CD4-positive, alpha-beta T cell (primary cell): Measurements from ENCODE around the gene KCNJ15. TPM values are rescaled to one million over a fixed set of nuclear protein-coding genes. Genes with fewer than 3 reads are reported as not detected.
A peak's percentile ranks its signal among the peaks of the same experiment; 100 is the strongest.

Source experiments
- ATAC-seq: fragments of 200-7000 bp; cut with Tn5 transposase; one replicate; pipeline ENCODE4 v1.10.0; 2022; ENCODE audit warnings: mild to moderate bottlenecking; ENCODE audit not compliant: poor library complexity
- CTCF ChIA-PET: fragments of 350-600 bp; sonication (Branson Sonifier 250); formaldehyde crosslinking; loops from one replicate; lab custom pipeline; 2021; ENCODE audit warnings: antibody characterized with exemption, inconsistent platforms; lab: Charles Lee
- POLR2A ChIA-PET: fragments of 350-600 bp; sonication (Branson Sonifier 250); formaldehyde crosslinking; loops from one replicate; lab custom pipeline; 2021; ENCODE audit warnings: antibody characterized with exemption, inconsistent platforms; lab: Charles Lee
- DNase-seq, 14 experiments: peaks; one replicate each; pipeline ENCODE4 v3.0.0-alpha.2; 2013 to 2020; ENCODE audit warnings: mixed read lengths in 2 of 14
- H3K27ac ChIP-seq, 2 donors: one replicate each; pipeline versions ENCODE4 v1.5.1 to v1.7.0; 2013; ENCODE audit warnings: low read length in 2 of 2, low read depth in 1 of 2, mild to moderate bottlenecking in 1 of 2
- H3K27me3 ChIP-seq, 2 experiments: 1 replicate in 1 of 2; 2 replicates in 1 of 2; pipeline versions ENCODE4 v1.6.1 to v1.7.0; 2013; ENCODE audit warnings: low read length in 2 of 2, control low read depth in 1 of 2, mild to moderate bottlenecking in 1 of 2, moderate library complexity in 1 of 2; ENCODE audit not compliant: insufficient read depth in 2 of 2, control insufficient read depth in 1 of 2
- H3K36me3 ChIP-seq: one replicate; pipeline ENCODE4 v1.6.1; 2013; ENCODE audit warnings: low read length, control low read depth; ENCODE audit not compliant: insufficient read depth
- H3K4me1 ChIP-seq: one replicate; pipeline ENCODE4 v1.6.1; 2013; ENCODE audit warnings: low read length, control low read depth; ENCODE audit not compliant: insufficient read depth
- H3K4me3 ChIP-seq: one replicate; pipeline ENCODE4 v1.5.1; 2013; ENCODE audit warnings: mild to moderate bottlenecking, low read length, moderate library complexity
- H3K9me3 ChIP-seq, 2 experiments: 1 replicate in 1 of 2; 2 replicates in 1 of 2; pipeline versions ENCODE4 v1.6.1 to v1.7.0; 2013; ENCODE audit warnings: low read length in 2 of 2, mild to moderate bottlenecking in 2 of 2, control low read depth in 1 of 2, moderate library complexity in 1 of 2; ENCODE audit not compliant: control insufficient read depth in 1 of 2, insufficient read depth in 1 of 2
- H3K27ac Mint-ChIP-seq: one replicate; pipeline ENCODE4 v1.8.0; 2020; ENCODE audit warnings: mixed read lengths
- H3K27me3 Mint-ChIP-seq: one replicate; pipeline ENCODE4 v1.8.0; 2021; ENCODE audit warnings: mixed read lengths
- H3K36me3 Mint-ChIP-seq: one replicate; pipeline ENCODE4 v1.8.0; 2021; ENCODE audit warnings: low read depth, mixed read lengths
- H3K4me1 Mint-ChIP-seq: one replicate; pipeline ENCODE4 v1.8.0; 2021; ENCODE audit warnings: low read depth, mixed read lengths
- H3K4me3 Mint-ChIP-seq: one replicate; pipeline ENCODE4 v1.8.0; 2020; ENCODE audit warnings: mild to moderate bottlenecking, mixed read lengths
- H3K9me3 Mint-ChIP-seq: one replicate; pipeline ENCODE4 v1.8.0; 2020; ENCODE audit warnings: mixed read lengths
- intact Hi-C, 2 experiments: fragments of 100-400 bp; cut with DNase I in 1 of 2; cut with micrococcal nuclease in 1 of 2; formaldehyde crosslinking; loops; one replicate each; pipeline versions ENCODE4 v1.15.1 to v1.9.0; 2023 to 2025; cut with DNase I, micrococcal nuclease
- total RNA-seq, 174 experiments: library from RNA in 2 of 174; stranded (reverse) in 2 of 174; gene quantifications; one replicate each; pipeline ENCODE4 v1.2.3 and lab custom pipeline; 2021 to 2026
- TF ChIP-seq, protein P1 (sequence below): fragments of 200-600 bp; IDR thresholded peaks from one replicate; pipeline ENCODE4 v1.8.0; 2022; ENCODE audit warnings: antibody characterized with exemption, mild to moderate bottlenecking

KCNJ15 gene
- total RNA-seq, 2 experiments from 2014 or later = 0.19 TPM; not detected in 1

DNA sequence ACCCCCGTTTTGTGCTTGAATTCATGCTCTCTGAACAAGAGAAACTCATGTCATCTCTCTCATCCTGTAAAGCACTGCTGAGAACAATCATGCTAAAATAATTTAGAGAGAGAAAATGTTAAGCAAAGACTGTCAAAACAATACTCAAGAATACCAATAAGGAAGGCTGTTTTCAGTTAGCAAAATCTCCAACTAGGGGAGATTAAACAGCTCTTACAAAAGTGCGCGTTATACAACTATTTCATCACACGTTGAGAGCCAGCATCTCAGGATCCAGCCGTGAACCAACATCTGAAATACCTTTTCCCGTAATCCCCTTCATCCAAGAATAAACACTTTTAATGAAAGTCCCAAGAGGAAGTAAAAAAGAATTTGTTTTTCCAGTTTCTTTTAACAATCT lies 44.1 kb upstream of the KCNJ15 start:
- intact Hi-C loops = loop anchor here in 1 of 2 experiments (5.0 kb wide), 1 partner anchor 50 kb away; no protein-coding TSS in a partner anchor
- Mint-ChIP-seq H3K27ac (no peak overlapping the region), H3K27me3 (peaks cover 33% of the 10 kb centered on the region), H3K4me3 (no peak overlapping the region), H3K36me3 (no peaks in the 10 kb centered on the region), H3K4me1 (peaks cover 6% of the 10 kb centered on the region), H3K9me3 (no peaks in the 10 kb centered on the region)
- Histone ChIP-seq H3K4me1 (peaks cover 2% of the 10 kb centered on the region), H3K27ac (no peak overlapping the region), H3K4me3 (no peak overlapping the region), H3K9me3 (no peaks in the 10 kb centered on the region), H3K27me3 (peaks cover 3% of the 10 kb centered on the region in 2 experiments), H3K36me3 (no peaks in the 10 kb centered on the region)
- ATAC-seq (no peak), DNase-seq (no peak)
- CTCF ChIA-PET = no interaction called here
- TF ChIP-seq, protein P1, sequence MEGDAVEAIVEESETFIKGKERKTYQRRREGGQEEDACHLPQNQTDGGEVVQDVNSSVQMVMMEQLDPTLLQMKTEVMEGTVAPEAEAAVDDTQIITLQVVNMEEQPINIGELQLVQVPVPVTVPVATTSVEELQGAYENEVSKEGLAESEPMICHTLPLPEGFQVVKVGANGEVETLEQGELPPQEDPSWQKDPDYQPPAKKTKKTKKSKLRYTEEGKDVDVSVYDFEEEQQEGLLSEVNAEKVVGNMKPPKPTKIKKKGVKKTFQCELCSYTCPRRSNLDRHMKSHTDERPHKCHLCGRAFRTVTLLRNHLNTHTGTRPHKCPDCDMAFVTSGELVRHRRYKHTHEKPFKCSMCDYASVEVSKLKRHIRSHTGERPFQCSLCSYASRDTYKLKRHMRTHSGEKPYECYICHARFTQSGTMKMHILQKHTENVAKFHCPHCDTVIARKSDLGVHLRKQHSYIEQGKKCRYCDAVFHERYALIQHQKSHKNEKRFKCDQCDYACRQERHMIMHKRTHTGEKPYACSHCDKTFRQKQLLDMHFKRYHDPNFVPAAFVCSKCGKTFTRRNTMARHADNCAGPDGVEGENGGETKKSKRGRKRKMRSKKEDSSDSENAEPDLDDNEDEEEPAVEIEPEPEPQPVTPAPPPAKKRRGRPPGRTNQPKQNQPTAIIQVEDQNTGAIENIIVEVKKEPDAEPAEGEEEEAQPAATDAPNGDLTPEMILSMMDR = no peak
- POLR2A ChIA-PET = no interaction called here

DNA sequence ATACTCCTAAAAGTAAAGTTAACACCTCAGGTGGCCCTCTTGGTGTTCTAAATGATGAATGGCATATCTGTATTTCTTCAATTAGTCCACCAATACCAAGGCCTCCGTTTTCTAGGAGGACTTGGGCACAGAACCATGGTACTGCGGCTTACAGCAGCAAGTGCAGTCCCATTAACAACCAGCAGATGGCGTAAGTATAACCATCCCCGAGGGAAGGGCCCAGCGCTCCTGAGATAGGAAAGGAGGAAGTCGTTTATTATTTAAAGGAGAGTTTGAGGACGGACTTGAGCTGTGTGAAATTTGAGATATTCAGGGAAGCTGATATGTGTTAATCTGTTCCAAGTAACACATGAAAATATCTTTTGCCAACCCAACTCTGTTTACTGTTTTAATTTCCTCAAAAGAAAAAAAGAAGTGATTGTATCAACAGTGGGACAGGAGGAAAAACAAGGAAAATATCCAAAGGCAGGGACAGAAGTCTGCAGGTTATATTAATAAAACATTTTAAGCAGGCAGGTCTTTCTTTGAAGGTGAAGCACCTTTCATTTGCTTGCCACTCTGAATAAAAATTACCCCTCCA lies 37.7 kb upstream of the KCNJ15 start:
- no peak overlapping the region for H3K27ac Mint-ChIP-seq
- peaks cover 5% of the 10 kb centered on the region for H3K36me3 Mint-ChIP-seq

DNA sequence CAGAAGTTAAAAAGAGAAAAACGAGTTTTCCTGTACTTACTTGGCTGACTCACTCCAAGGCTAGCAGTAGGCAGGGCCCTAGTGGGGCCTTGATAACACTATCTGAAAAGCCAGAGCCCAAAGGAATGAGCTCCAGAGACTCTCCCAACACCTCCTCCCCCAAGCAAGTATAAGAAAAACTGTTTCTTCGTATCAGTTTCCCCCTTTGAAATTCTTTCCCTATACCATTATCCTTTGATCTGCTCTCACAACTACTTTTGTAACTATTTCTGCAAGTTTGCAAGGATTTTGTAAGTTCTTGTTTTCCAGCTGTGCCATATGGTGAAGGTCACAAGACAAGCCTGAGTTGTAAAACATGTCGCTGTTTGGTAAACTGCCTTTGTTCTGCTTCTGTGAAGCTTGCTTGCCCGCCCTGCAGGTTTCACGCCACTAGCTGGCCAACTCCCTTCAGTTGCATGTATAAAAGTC lies 36.5 kb upstream of the KCNJ15 start:
- H3K4me1 Mint-ChIP-seq = no peaks in the 10 kb centered on the region
- H3K4me3 Mint-ChIP-seq = no peak overlapping the region

More for the DNA sequence above, 37.7 kb upstream of the KCNJ15 start:
- POLR2A ChIA-PET = interaction anchor here (1.2 kb wide), 1 partner anchor 133 kb away, joined by 3 read pairs; no protein-coding TSS in a partner anchor
- peak; percentile 29 to 83 (median 54) for DNase-seq
- TF ChIP-seq, protein P1 = peak; percentile 96
- Mint-ChIP-seq H3K4me1 (no peaks in the 10 kb centered on the region), H3K4me3 (no peak overlapping the region), H3K9me3 (no peaks in the 10 kb centered on the region), H3K27me3 (no peaks in the 10 kb centered on the region)
- intact Hi-C loops = loop anchor here (1.0 to 5.0 kb wide), 4 partner anchors 60 to 918 kb away; no protein-coding TSS in a partner anchor
- H3K4me3 ChIP-seq = no peak overlapping the region
- peaks cover 3% of the 10 kb centered on the region for H3K4me1 ChIP-seq
- H3K27me3 ChIP-seq = no peaks in the 10 kb centered on the region
- peak; percentile 67 for ATAC-seq
- H3K9me3 ChIP-seq = peaks cover 6 to 22% of the 10 kb centered on the region in 2 experiments
- H3K36me3 ChIP-seq = no peaks in the 10 kb centered on the region
- CTCF ChIA-PET = interaction anchor here (1.2 to 1.7 kb wide), 3 partner anchors 16 to 133 kb away, joined by 3 to 8 read pairs (median 4); no protein-coding TSS in a partner anchor
- no peak overlapping the region for H3K27ac ChIP-seq

More for the DNA sequence above, 36.5 kb upstream of the KCNJ15 start:
- H3K36me3 Mint-ChIP-seq = peaks cover 6% of the 10 kb centered on the region
- no peaks in the 10 kb centered on the region for H3K36me3 ChIP-seq
- intact Hi-C loops = no loop called here
- POLR2A ChIA-PET = interaction anchor here (1.2 kb wide), 1 partner anchor 132 kb away, joined by 3 read pairs; no protein-coding TSS in a partner anchor
- no peak for ATAC-seq
- CTCF ChIA-PET = interaction anchor here (1.7 kb wide), 1 partner anchor 15 kb away, joined by 4 read pairs; no protein-coding TSS in a partner anchor
- H3K4me3 ChIP-seq = no peak overlapping the region
- H3K9me3 ChIP-seq = peaks cover 8 to 34% of the 10 kb centered on the region in 2 experiments
- no peaks in the 10 kb centered on the region for H3K27me3 Mint-ChIP-seq
- H3K27ac ChIP-seq = no peak overlapping the region
- no peak overlapping the region for H3K27ac Mint-ChIP-seq
- no peak for DNase-seq
- TF ChIP-seq, protein P1 = no peak
- peaks cover 3% of the 10 kb centered on the region for H3K4me1 ChIP-seq
- no peaks in the 10 kb centered on the region for H3K9me3 Mint-ChIP-seq
- H3K27me3 ChIP-seq = no peaks in the 10 kb centered on the region
